Bronchial epithelial cell (primary cell): ENCODE data around the gene ZBP1. TPM values are rescaled to one million over a fixed set of nuclear protein-coding genes. Genes with fewer than 3 reads are reported as not detected.

Experiments used
- DNase-seq: peaks from one replicate; pipeline ENCODE4 v3.0.0-alpha.2; 2010; ENCODE audit warnings: low read depth
- FAIRE-seq: peaks from 2 replicates; lab custom pipeline; 2011; peaks lifted over from hg19 to GRCh38; lab: Jason Lieb, UNC
- H3K27me3 ChIP-seq: 2 replicates; pipeline ENCODE4 v1.5.1; 2011; ENCODE audit warnings: low read length; ENCODE audit not compliant: control insufficient read depth, insufficient read depth
- H3K36me3 ChIP-seq: 2 replicates; pipeline ENCODE4 v1.5.1; 2011; ENCODE audit warnings: low read length; ENCODE audit not compliant: control insufficient read depth, insufficient read depth
- H3K4me3 ChIP-seq: 2 replicates; pipeline ENCODE4 v1.5.1; 2011; ENCODE audit warnings: mild to moderate bottlenecking, low read depth, low read length, control low read depth
- total RNA-seq: library from RNA; depleted of rRNA; stranded (reverse); fragments of >200 nt; gene quantifications from 2 replicates; pipeline ENCODE4 v1.2.1, GENCODE V29; 2014
- TF ChIP-seq, protein P1 (sequence below): IDR thresholded peaks from 2 replicates; pipeline ENCODE4 v1.5.1; 2011; ENCODE audit warnings: mild to moderate bottlenecking, moderate library complexity, low read length, control low read depth, inconsistent platforms; ENCODE audit not compliant: insufficient read depth, severe bottlenecking

Gene ZBP1
- total RNA-seq, 1 donor from 2014 or later: not detected

DNA sequence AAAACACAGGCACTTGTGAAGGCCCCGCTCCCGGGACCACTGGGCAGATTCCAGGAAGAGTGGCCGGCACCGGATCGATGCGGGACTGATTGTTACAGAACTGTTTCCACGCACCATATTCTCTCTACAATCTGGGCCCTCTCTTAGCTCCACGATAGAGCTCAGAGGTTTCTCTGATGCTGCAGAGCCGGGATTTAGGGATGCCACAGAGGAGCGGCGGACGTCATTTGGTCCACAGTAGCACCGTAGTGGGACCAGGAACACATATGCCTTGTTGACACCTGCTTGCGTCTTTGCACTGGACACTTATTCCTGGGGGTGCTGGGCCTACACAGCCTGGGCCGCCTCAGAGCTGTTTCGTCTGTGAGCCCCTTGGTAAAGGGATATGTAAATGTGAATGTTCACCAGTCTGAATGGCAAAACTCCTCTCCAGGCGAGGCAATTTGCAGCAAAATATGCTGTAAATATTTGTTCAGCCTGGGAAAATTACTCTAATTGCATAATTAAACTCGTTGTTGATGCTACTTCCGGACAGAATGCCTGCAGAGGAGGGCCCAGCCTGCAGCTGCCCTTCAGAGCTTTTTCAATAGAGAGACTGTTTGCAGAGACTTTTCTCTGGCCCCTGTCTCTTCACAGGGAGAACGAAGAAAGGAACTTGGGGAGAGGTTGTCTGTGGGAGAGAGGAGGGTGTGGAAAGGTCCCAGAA is 49.9 kb downstream of the ZBP1 start:
- peaks cover 15% of the 10 kb centered on the region for H3K27me3 ChIP-seq
- TF ChIP-seq, protein P1, sequence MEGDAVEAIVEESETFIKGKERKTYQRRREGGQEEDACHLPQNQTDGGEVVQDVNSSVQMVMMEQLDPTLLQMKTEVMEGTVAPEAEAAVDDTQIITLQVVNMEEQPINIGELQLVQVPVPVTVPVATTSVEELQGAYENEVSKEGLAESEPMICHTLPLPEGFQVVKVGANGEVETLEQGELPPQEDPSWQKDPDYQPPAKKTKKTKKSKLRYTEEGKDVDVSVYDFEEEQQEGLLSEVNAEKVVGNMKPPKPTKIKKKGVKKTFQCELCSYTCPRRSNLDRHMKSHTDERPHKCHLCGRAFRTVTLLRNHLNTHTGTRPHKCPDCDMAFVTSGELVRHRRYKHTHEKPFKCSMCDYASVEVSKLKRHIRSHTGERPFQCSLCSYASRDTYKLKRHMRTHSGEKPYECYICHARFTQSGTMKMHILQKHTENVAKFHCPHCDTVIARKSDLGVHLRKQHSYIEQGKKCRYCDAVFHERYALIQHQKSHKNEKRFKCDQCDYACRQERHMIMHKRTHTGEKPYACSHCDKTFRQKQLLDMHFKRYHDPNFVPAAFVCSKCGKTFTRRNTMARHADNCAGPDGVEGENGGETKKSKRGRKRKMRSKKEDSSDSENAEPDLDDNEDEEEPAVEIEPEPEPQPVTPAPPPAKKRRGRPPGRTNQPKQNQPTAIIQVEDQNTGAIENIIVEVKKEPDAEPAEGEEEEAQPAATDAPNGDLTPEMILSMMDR: no peak

DNA sequence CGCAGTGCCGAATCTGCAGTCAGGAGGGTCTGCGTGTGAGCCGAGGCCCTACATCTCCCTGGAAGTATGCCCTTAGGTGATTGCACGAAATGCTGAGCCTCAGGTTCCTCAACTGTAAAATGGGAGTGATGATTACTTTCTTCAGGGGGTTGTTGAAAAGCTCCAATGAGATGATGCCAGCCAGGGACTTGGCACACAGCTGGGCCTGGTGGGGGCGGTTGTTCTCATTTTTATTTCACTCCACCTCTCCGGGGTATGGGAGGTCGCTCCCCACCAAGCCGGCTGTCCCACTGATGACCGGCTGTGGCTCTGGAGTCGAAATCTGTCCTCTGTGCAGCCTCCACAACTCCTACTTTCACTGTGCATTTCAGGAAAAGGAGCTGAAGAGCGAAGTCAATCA is 51.3 kb downstream of the ZBP1 start:
- DNase-seq (no peak), FAIRE-seq (no peak)
- H3K36me3 ChIP-seq: no peaks in the 10 kb centered on the region
- H3K4me3 ChIP-seq: no peak overlapping the region
- TF ChIP-seq, protein P1: no peak
- H3K27me3 ChIP-seq: peaks cover 12% of the 10 kb centered on the region

More for the DNA sequence above, 49.9 kb downstream of the ZBP1 start:
- FAIRE-seq (no peak), DNase-seq (no peak)
- Histone ChIP-seq H3K4me3 (no peak overlapping the region), H3K36me3 (no peaks in the 10 kb centered on the region)

DNA sequence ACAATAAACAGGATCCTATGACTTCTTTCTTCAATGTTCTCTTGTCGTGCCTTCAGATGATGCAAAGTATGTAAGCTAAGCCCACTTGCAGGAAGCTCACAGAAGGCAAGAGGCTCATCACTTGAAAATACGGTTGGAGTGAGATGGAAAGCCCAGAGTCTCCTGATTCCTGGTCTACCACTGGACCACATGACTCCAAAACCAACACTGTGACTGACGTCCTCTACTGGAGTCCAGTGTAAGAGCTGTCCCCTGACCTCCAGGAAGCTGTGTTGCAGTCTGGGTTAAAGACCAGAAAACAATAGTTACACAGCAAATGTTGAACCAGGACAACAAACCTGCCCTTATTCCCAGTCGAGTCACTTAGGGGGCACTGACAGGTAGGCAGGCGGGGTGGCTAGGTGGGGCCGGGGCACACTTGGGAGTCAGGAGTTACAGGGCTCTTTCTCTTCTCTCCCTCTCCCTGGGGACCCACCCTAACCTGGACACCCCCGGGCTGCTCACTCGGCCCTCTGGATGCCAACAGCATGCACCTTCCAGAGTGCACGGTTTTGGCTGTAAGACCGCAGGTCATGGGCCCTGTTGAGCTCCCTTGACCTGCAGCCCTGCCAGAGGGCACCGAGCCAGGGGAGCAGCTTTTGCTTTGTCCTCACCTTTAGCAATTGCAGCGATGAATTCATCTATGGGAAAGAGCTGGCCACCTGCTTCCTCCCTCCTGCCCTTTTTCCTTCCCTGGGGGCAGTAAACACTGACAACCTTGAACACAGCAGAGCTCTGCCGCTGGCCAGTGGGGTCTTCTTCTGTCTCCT is 51.9 kb downstream of the ZBP1 start:
- FAIRE-seq: no peak
- no peaks in the 10 kb centered on the region for H3K36me3 ChIP-seq
- peaks cover 10% of the 10 kb centered on the region for H3K27me3 ChIP-seq

DNA sequence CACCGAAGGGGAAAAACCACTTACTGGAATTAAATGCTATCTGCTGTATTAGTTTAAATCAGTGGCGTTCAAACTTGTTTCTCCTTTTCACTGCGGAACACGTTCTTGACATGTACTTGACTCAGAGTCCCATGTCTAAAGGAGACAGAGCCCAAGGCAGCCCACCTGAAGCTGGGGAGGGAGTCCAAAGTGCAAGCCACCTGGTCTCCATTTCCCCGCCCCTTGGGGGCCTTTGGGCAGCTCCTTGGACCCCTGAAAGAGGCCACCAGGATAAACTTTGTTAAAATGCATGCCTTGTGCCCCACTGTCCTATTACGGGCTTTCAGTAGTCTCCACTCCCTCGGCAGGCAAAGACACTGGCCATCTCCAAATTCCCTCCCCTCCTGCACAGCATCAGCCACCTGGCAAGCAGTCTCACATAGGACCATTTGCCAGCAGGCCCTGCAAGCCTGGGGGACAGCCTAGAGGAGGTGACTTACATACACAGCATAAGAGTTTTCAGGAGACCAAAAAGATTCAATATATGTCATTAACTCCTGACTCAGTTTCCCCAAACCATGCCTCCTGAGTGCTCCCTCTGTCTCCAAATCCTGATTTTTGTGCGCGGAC is 52.7 kb downstream of the ZBP1 start:
- DNase-seq (no peak), FAIRE-seq (no peak)
- Histone ChIP-seq H3K4me3 (no peak overlapping the region), H3K36me3 (no peaks in the 10 kb centered on the region), H3K27me3 (peaks cover 7% of the 10 kb centered on the region)
- TF ChIP-seq, protein P1: no peak

More for the DNA sequence above, 51.9 kb downstream of the ZBP1 start:
- TF ChIP-seq, protein P1: no peak
- H3K4me3 ChIP-seq: no peak overlapping the region
- no peak for DNase-seq

DNA sequence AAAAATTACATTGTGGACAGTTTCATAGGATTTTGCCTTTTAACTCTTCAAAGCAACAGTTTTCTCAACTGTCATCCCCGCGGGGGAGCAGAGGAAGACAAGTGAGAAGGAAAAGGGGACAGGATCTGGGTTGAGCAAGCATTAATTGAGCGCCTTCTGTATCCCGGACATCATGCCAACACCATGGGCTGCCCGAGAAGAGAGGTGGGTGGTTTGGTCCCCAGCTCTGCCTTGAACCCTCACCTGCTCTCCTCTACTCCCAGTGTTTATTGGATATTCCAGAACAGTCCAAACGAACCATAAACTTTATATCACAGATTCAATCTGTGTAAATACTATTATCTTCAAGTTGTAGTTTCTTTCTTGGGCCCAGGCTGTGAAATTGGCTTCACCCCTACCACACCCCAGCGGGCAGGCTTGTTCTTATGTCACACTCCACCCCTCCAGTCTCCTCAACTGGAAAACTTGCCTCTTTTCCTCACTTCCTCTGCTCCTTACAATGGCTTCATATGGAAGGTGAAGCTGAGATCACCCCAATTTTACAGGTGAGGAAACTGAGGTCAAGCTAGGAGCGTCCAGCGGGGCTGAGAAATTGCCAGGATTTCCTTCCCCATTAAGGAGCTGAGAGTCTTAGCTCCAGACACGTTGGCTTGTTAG is 53.3 kb downstream of the ZBP1 start:
- Histone ChIP-seq H3K27me3 (peaks cover 7% of the 10 kb centered on the region), H3K4me3 (no peak overlapping the region), H3K36me3 (no peaks in the 10 kb centered on the region)
- TF ChIP-seq, protein P1: no peak
- no peak for FAIRE-seq
- DNase-seq: no peak
